GM21717 (cell line): ENCODE measurements around the gene SBF1.
"Not testable (repeated sequence)": the region's sequence is repeated elsewhere in the genome, so short reads cannot be mapped to it uniquely, and the experiment has no call there.

Experiments
- ATAC-seq: cut with Tn5 transposase; IDR thresholded peaks from one replicate; pipeline ENCODE4 v1.9.1; 2021; ENCODE audit warnings: mild to moderate bottlenecking, moderate library complexity; ENCODE audit not compliant: unreplicated experiment

The SBF1 gene

GRCh38 chr22:50474710-50475651, at the start of gene SBF1:
TSS of gene SBF1 (minus strand) at chr22:50475035. CDS start at chr22:50474840, 195 bp downstream.
- no peak for ATAC-seq

GRCh38 chr22:50523806-50524675, 49.2 kb upstream of the SBF1 start:
- no peak for ATAC-seq

GRCh38 chr22:50523458-50523805, 48.6 kb upstream of the SBF1 start:
- ATAC-seq = no peak

- ATAC-seq = no peak
These were observed 48.1 kb upstream of the SBF1 start for GRCh38 chr22:50522806-50523438.

GRCh38 chr22:50522208-50522805, 47.5 kb upstream of the SBF1 start:
- ATAC-seq = no peak

GRCh38 chr22:50521710-50522109, 46.9 kb upstream of the SBF1 start:
- no peak for ATAC-seq

GRCh38 chr22:50520826-50521453, 46.1 kb upstream of the SBF1 start:
- no peak for ATAC-seq

- ATAC-seq = not testable (repeated sequence)
These were observed 45.3 kb upstream of the SBF1 start for GRCh38 chr22:50520184-50520583.

GRCh38 chr22:50519151-50519550, 44.3 kb upstream of the SBF1 start:
- no peak for ATAC-seq

- no peak for ATAC-seq
These were observed 43.8 kb upstream of the SBF1 start for GRCh38 chr22:50518606-50519005.

GRCh38 chr22:50517495-50518260, 42.8 kb upstream of the SBF1 start:
- no peak for ATAC-seq

- ATAC-seq = no peak
These were observed 42.1 kb upstream of the SBF1 start for GRCh38 chr22:50516891-50517290.

GRCh38 chr22:50516068-50516467, 41.2 kb upstream of the SBF1 start:
- no peak for ATAC-seq

- no peak for ATAC-seq
These were observed 38.3 kb upstream of the SBF1 start for GRCh38 chr22:50513175-50513574.

GRCh38 chr22:50508897-50509296, 34.1 kb upstream of the SBF1 start:
- no peak for ATAC-seq

- ATAC-seq = peak; percentile 52
These were observed 33.4 kb upstream of the SBF1 start, which contains the start of gene NCAPH2 for GRCh38 chr22:50507991-50508884. TSS of gene NCAPH2 (plus strand) at chr22:50508224. CDS start at chr22:50508338, 114 bp downstream.

- peak; percentile 35 for ATAC-seq
These were observed 32.7 kb upstream of the SBF1 start, which contains the start of gene LMF2 for GRCh38 chr22:50507421-50507990. TSS of gene LMF2 (minus strand) at chr22:50507702. CDS start at chr22:50507675, 27 bp downstream.
